NCI-H748 treated with DMSO at 0.1 percent for 48 hours (cell line): Measurements from ENCODE around the gene AFG1L.
"Not testable (repeated sequence)": the region's sequence is repeated elsewhere in the genome, so short reads cannot be mapped to it uniquely, and the experiment has no call there.

ENCODE experiments used
- DNase-seq: peaks from one replicate; lab custom pipeline; 2025; lab: John Stamatoyannopoulos, UW

Gene AFG1L

DNA sequence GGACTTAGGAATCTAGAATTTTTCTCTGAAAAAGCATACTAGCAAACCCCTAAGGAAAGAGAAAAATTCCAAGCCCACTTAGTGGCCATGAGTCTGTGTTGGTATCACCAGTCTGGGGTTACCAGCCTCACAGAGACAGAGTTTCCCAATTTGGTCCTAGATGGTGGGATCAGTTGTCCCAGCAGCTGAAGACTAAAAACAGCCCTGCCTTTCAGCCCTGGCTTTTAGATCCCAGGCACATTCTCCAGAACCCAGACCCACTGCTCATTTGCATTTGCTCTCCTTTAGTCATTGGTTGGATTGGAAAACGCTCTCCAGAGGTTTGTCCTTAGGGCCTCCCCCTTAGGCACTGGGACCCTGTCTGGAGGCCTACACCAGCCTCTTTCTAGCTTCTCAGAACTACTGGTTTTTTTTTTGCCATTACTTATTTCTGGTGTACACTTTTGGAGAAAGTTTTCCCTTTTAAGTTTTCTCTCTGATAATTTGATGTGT is 226.8 kb downstream of the AFG1L start:
- no peak for DNase-seq

DNA sequence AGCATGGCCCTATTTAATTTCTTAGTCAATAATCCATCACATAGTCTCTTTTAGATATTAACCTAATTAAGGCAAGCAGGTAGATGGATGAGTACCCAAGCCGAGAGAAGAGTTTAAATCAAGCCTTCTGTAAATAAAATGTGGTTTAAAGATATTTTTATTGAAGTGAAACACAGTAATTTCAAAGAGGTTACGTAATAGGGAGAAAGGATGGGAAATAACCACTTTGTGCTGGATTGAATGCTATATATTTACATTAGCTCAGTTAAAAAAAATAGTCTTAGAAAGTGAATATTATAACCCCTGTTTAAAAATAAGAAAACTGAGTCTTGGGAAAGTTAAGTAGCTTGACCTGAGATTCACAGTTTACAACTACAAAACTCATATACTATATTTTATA is 228.8 kb downstream of the AFG1L start:
- DNase-seq = no peak

DNA sequence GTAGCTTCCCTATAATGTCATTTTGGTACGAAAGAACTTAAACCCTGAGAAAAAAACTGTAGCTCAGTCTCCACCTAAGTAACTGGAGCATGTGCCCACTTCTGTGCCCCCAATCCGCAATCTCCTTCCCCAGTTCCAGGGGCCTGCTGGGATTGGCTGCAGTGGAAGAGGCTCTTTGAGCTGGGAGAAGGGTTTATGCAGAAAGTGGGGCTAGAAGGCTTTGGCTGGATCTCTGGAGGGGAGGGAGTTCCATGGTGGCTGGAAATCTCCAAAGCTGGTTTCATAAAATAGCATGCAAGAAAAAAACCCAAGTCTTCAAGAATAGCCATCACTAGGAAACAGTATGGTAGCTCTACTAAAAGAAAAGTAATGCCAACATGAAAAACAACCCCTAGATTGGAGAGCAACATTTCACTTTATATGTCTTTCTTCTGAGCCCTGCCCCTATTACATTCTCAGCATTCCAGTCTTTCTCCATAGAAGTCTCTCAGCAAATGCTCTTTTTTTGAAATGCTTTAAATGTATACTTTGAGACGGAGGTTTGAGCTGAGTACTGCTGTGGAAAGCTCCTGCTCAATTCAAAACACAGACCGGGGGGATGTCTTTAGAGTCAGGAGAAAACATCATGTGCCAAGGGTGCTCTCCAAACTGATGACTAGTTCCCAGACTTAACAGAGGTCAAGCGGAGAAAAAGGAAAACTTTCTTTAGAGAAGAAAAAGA is 229.8 kb downstream of the AFG1L start:
- no peak for DNase-seq

DNA sequence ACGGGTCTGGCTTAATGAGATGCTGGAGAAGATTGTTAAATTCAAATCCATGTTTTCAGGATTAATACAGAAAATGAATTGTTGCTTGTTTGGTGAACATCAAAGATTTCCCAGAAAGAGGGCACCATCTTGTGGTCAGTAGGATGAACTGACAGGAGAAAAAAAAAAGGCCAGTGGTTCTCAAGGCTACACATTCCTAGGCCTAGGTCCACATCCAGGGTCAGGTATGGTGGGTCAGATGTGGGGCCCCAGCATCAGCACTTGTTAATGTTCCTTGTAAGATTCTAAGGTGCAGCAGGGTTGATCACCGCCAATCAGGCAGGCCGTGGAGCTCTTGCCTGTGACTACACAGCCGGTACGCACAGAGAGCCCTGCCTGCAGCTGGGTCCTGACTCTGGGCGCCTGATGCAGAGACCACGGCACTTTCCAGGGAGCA is 231.9 kb downstream of the AFG1L start:
- peak; percentile 35 for DNase-seq

DNA sequence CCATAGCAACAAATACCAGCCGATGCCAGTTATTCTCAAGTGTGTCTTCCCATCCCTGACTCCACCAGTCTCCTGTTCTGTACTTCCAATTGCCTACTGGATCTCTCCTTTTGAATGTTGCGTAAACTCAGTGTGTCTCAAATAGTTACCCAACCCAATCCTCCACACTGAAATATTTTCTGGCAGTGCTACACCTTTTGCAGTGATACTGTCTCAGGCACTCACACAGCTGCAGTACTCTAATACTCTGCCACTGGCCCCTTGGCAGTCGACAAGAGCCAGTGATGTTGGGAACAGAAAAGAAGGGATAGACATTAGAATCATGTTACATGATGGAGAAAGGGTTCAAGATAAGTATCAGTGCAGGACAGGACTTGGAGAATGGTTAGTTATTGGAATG is 234.0 kb downstream of the AFG1L start:
- no peak for DNase-seq

DNA sequence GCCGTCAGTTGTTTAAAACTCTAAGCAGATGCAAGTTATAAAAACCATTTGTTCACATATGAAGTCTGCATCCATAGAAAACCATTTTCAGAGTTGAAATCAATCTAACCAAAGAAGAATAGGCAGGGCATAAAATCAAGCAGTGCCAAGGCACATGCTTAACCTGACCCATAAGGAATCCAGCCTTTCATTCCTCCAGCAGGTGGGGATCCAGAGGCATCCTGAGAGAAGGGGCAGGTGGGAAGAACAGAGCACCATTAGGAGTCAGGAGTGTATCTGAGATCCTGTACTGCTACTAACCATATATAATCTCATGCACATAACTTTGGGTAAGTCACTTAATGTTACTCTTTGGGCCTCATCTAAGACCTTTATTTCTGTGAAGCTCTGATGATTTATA is 236.5 kb downstream of the AFG1L start:
- no peak for DNase-seq

DNA sequence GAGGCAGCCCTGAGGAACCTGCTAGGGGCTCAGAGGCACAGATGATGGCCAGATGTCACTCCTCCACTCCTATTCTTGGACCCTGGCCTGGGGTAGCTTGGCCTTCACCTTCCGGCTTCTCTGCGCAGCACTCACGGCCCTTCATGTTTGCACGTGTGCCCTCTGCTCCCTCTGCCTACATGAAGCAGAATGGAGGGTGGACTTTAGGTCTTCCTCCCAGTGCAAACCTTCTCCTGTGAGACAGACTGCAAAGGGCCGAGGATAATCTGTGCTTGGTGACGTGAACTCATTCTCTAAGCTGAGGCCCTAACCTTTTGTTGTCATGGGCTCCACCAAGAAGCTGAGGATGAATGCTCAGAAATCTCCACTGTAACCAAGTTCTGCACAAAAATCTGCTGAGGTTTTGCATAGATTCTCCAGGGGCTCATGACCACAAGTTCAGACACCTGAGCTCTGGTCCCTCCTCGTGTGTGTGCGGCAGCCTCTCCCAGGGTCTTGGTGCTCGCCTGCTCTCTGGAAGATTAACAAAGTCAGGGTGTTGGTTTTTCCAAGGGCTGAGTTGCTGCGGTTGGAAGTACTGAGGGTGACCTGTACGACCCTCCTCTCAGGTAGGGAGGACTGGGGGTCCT is 240.4 kb downstream of the AFG1L start:
- no peak for DNase-seq

DNA sequence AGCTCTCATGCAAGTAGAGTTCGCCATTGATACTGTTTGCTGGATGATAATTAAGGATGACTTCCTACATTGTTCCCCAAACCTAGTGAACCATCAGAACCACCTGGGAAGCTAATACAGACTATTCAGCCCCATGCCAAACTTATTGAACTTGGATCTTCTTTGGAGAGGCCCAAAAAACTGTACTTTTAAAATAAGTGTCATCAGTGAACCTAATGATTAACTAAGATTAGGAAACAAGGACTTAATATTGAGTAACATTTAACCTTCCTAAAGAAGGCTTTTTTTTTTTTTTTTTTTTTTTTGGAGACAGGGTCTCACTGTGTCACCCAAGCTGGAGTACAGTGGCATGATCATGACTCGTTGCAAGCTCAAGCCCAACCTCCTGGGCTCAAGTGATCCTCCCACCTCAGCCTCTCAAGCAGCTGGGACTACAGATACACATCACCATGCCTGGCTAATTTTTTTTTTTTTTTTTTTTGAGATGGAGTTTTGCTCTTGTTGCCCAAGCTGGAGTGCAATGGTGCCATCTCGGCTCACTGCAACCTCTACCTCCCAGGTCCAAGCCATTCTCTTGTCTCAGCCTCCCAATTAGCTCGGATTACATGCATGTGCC is 241.2 kb downstream of the AFG1L start:
- DNase-seq = not testable (repeated sequence)

DNA sequence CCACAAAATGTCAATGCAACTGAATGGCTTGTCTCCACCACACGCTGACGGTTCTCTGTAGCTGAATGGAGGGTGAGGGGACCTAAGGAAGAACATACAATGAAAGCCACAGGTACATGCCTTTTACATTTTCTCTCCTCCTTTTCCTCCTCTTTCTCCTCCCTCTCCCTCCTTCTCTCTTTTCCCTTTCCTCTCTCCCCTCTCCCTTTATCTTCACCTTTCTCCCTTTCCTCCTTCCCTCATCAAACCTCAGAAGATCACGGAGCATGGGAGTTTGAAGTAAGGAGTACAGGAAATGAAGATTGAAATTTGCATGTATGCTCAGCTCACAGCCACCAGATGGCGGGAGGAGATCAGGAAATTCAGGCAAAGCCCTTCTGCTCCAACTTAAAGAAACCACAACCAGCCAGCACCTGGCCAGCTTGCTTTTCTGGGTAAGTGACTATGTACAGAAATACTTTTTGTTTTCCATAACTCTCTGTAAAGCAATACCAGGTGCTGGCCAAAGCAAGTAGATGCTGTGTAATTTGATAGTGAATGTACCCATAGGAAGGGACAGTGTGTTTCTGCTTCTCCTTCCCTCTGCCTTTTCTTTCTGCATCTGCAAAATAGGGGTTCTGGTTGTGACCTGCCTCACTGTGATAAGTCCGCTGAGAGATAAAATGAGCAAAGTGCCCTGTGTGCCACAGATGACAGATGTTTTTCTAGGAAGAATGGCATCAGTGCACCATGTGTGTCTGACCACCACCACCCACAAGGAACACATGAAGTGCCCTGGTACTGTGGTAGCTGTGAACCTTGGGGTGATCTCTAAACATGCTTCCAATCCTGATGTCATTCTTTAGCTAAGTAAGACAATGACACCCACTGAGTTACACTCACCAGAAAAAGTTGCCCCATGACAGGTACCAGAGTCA is 247.2 kb downstream of the AFG1L start:
- DNase-seq = peak; percentile 79

DNA sequence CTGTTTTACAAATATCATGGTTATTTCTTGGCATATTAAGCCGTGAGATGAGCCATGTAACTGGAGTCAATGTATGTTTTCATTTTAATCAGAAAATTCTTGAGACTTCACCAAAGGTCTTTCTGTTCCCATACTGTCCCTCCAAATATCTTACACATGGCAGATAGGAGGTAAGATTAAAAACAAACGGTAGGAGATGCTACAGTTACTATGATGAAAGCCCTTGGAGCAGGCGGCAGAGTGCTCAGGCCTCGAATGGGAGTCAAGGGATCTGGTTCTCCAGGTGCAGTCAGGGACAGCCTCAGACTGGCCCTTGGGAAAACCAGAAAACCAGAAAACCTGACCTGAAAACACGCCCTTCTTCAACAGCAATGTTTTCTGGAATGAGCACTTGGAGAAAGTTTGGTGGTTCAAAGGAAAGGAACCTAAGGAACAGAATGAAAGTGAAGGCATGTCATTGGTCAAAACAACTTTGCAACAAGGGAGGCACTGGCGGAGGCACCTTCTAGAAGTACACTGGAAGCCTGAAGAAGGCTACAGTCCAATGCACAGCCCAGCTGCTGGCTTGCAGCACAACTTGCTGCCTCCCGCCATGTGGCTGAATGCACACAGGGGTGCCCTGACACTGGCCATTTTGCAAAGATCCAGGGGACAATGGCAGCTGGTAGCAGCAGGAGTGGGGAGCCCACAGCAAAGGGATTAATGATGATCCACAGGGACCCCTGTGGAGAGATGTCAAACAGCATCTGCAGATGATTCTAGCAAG is 248.5 kb downstream of the AFG1L start:
- DNase-seq = no peak

DNA sequence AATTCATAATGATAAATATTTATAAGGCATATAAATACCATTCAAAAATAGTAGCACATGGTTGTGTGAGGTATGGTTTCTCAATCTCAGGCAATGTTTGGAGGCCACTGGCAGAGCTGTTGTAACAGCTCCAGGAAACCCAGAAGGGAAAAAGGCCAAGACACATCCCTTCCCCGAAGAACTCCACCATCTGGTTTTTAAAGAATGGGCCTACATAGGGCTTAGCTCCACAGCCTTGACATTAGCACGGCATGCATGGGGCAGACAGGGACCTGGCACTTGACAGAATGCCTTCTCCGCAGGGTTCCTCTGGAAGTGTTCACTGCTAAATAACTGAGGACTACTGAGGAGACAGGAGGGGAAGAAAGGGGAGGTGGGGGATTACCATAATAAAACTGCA is 249.8 kb downstream of the AFG1L start:
- DNase-seq = no peak

DNA sequence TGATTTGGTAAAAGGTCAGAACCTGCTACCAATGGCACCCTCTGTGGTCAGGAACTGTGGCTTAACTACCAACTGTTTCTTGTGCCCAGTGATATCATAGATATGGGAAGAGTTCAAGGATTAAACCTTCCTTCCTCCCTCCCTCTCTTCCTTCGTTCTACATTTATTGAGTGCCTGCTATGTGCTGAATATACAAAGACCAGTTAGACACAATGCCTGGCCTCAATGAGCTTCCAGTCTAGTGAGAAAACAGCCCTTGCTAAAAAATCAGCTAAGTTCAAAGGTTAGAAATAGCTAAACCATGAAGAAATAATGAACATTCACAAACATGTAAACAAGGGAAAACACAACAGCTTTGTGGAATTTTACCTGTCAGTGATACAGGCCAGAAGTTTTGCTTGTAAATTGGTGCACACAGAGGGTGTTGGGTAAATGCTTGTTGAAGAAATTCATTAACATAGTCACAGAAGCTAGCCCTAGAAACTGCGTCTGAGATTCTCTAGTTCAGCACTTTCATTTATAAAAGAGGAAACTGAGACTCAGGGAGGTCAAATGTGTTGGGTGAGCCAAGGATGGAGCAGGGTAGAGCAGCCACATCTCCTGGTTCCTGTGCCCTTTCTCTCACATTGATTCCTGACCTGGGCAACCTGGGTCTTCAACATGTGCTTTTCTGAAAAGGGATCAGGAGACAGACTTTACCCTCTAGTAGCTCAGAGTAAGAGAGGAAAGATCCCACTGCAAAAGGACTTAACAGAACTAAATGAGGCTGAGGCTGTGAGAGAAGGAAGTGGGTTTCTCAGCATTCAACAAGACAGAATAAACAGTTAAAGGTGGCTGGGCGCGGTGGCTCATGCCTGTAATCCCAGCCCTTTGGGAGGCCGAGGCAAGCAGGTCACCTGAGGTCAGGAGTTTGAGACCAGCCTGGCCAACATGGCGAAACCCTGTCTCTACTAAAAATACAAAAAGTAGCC is 251.5 kb downstream of the AFG1L start:
- no peak for DNase-seq

DNA sequence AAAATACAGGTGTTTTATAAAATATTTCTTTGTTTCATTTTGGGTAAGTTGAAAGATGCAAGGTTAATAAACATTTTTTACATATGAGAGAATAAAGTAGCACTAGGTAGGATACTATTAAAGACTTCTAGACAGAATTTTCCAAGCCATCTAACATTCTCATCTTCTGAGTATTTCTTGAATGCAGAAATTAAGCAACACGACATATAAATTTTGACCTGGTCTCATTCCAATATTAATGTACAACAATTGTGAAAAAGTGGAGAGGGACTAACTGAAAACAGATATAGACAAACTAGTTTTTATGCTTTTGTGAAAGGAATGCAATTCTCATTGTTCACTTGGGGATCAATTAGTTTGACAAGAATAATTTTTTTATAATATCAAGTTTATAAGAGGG is 254.4 kb downstream of the AFG1L start:
- DNase-seq = no peak

DNA sequence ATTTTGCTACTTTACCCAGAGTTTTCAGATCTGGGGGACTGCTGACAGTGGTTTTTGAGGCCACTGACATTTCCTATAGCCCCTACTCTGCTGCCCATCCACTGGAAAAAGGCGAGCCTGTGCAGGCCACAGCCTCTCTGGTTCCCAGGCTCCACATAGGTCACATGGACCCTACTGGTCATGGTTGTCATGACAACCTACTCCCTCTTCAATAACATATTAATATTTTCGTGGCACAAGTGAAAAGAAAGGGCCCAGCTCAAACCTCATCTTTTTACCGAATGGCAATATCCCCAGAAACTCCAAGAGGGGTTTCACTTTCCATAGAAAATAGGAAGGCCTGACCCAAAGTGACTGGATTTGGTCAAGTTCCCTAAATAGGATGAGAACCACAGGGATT is 254.9 kb downstream of the AFG1L start:
- no peak for DNase-seq

DNA sequence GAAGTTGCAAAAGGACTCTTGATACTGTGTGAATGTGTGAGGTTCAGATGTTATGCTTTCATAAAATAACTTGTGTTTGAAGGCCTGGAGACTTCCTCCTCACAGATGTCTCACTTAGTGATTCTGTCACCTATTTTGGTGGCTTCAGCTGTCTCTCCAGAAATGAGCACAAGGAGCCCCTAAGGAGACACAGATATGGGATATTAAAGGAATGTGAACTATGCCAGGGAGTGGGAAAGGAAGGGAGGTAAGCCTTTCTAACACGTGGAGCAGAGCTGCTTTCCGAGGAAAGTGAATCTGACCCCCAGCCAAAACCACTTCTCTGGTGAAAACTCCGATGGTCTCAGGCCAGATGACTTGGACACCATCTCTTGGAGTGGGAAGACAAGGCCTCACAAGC is 255.4 kb downstream of the AFG1L start:
- no peak for DNase-seq

DNA sequence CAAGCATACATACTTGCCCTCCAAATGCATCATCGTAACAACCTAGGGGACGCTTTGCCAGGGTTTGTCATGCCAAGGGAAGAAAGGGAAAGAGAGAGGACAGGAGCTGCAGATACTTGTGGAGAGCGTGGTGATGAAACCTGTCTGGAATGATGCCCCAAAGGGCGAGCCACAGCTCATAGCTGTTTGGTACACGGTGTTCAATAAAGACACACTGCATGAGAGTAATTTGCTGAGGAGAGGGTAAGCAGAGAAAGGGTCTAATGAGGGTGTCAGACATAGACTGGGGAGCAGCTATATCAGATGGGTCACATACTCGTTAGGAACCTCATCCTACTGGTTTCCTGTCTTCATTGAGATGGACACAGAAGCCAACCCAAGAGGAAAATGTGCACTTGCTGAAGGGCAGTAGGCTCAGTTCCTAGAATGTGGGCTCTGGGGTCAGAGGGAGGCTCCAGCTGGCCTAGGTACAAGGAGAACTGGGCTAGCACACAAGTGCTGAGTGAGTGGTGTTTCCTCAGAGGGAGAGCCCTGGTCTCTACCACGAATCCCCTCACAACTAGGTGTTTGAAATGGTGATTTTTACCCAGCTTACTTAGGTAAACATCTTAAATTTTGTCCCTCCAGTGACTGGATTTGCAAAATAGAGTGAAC is 260.7 kb downstream of the AFG1L start:
- DNase-seq = no peak

DNA sequence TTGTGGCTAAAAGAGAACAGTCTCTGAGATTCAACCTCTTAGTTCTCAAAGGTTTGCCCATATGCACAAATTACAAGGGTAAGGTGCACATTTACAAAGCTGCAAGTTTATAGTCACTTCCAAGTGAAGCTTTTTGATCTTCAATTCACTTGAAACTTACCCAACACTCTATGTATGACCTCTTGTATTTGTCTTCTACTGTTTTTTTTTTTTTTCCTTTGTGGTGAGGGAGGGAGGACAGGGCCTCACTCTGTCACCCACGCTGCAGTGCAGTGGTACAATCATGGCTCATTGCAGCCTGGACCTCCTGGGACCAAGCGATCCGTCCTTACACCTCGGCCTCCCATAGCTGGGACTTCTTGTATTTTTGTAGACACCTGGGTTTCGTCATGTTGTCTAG is 261.4 kb downstream of the AFG1L start:
- no peak for DNase-seq

DNA sequence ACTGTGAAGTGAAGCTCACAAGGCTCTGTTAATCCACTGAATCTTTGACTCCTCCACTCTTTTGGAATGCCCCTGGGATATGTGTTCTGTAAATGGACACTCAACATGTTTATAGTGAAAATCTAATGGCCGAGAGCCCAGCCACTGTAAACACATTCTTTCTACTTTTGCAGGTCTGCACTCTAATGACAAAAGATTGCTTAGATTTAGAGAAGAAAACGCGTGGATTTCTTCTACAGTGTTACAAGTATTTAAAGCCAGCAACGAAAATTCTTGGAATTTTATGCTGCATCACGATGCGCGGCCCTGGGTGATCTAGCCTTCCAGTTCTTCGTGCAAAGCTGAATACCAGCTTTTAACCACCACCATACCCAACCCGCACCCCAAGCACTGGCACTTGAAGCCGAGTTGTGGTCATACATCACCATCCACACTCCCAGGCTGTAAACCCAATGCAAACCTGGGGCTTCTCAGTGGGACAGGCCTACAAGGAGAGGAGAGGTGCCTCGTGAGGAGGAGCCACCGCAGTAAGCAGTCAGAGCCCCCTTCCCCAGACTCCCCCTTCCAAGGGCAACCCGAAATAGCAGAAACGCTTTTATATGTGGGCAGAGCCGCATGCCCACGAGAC is 262.1 kb downstream of the AFG1L start:
- no peak for DNase-seq
